PC-3 (cell line): ENCODE data around the gene TMEM52.

Experiments used
- CTCF ChIP-seq: fragments of 300-600 bp; sonication (generic); conservative IDR thresholded peaks from 2 replicates; pipeline ENCODE4 v1.5.1; 2017; ENCODE audit warnings: antibody characterized with exemption, low read depth, mild to moderate bottlenecking, low read length
- EZH2 ChIP-seq: fragments of 300-600 bp; sonication (generic); IDR thresholded peaks from one replicate; pipeline ENCODE4 v1.6.1; 2017; ENCODE audit warnings: antibody characterized with exemption, mild to moderate bottlenecking, low read length; ENCODE audit not compliant: unreplicated experiment
- EZH2phosphoT487 ChIP-seq: fragments of 300-600 bp; sonication (generic); IDR thresholded peaks from 2 replicates; pipeline ENCODE4 v1.6.1; 2018; ENCODE audit warnings: mild to moderate bottlenecking, antibody characterized with exemption, low read length, borderline replicate concordance

- TF ChIP-seq CTCF (0 out of 2 replicates have a peak, but pooled peaks have one; percentile 25), EZH2 (no peak), EZH2phosphoT487 (no peak)
These were observed 35.9 kb upstream of the TMEM52 start for GRCh38 chr1:1954831-1955441.
